Effector CD4-positive, alpha-beta T cell (primary cell): Measurements from ENCODE around the gene SMAD1.

Source experiments
- DNase-seq: peaks from one replicate; pipeline ENCODE4 v3.0.0-alpha.2; 2020
- total RNA-seq: gene quantifications from one replicate; lab custom pipeline; 2026; lab: John Stamatoyannopoulos, UW

Gene SMAD1
- 0.75 reads per million for total RNA-seq

GRCh38 chr4:145481164-145481941 is at the start of gene SMAD1:
TSS of gene SMAD1 (plus strand) at chr4:145481853. CDS start at chr4:145514614, 32,761 bp downstream.
- no peak for DNase-seq

GRCh38 chr4:145433684-145434083 is 48.0 kb upstream of the SMAD1 start:
- no peak for DNase-seq

GRCh38 chr4:145435646-145436045 is 46.0 kb upstream of the SMAD1 start:
- DNase-seq = no peak

DNA sequence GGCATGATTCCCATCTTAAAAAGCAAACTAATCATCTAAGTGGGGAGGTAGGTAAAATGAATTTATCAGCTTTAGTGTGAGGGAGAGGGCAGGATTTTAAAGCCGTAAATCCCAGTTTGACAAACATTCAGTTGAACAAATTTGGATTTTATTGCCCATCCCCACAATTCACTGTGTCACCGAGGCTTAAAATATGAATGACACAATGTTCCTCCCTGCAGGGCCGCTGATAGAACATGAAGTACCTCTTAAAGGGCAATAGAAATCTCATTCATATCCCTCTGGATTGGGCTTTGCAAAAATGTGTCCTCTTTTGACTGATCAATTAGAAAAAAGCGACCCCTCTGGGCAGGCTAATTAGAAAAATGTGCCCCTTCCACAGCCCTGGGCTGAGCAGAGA is 45.5 kb upstream of the SMAD1 start:
- no peak for DNase-seq

DNA sequence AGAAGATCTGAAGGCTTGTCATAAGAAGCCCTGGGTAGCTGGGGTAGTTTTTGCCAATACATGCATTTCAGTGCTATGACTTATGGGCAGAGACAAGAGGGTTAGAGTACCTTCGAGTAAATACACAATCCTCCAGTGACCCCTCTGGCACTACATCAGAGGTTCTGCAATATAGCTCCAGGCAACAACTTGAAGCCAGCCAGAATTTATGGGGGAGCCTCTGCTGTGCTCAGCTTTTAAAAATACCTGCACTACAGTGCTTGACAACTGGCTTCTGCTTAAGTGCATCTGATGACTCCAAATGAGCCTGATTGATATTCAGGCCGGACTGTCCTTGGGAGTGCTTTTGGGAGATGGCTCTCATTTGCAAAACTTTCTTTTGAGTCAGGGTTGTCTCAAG is 44.9 kb upstream of the SMAD1 start:
- no peak for DNase-seq

- DNase-seq = no peak
Measured at GRCh38 chr4:145437466-145437865, 44.2 kb upstream of the SMAD1 start.

- no peak for DNase-seq
Measured at GRCh38 chr4:145438298-145438697, 43.4 kb upstream of the SMAD1 start.

GRCh38 chr4:145440292-145441007 is 41.2 kb upstream of the SMAD1 start:
- no peak for DNase-seq

GRCh38 chr4:145446184-145446583 is 35.5 kb upstream of the SMAD1 start:
- no peak for DNase-seq

- no peak for DNase-seq
Measured at GRCh38 chr4:145451895-145452294, 29.8 kb upstream of the SMAD1 start.

DNA sequence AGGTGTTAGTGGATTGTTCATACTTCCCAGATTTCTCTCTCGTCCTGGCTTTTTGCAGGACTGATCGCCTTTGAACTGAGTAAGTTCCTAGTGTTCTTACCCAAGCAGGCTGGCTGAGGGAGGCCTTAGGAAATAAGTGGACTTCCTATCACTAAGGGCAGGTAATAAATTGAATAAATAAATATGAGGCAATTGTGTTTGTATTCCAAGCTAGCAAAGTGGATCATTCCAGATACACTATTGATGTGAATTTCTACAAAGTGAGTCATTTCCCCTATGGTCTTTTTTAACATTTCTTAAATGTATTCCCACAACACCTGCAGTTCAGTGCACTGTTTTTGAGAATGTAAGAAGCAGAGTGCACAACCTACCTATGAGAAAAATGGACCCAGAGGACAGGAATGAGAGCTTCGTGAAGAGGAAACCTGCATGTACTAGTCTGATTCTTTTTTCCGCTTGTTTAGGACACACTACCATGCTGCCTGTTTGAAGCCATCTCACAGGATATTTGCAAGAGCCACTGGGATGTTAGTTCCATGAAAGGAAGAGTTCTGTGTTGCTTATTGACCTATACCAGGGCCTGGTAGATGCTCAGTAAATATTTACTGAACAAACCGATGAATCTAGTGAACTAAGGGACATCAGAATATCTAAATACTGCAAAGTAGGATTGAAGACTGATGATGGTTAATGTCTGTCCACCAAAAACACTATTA is 29.0 kb upstream of the SMAD1 start:
- DNase-seq = no peak

DNA sequence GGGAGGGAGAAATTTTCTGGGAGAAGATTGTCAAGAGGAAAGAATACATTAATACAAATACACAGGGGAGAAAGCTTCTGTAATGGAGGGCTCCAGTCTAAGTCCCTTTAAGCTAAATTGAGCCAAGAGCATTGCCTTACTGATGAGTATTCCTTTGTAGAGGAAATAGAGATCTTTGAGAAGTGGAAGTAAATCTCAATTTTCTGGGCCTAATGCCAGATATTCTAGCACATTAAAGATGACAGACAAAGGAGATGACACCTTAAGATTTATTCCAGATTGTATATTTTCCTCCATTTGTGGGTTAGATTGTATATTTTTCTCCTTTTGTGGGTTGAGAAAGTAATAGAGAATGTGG is 28.5 kb upstream of the SMAD1 start:
- DNase-seq = no peak

GRCh38 chr4:145473203-145473602 is 8.4 kb upstream of the SMAD1 start:
- no peak for DNase-seq

- DNase-seq = no peak
Measured at GRCh38 chr4:145480257-145480656, 1.4 kb upstream of the SMAD1 start.

- no peak for DNase-seq
Measured at GRCh38 chr4:145481942-145482208, 222 bp downstream of the SMAD1 start.

DNA sequence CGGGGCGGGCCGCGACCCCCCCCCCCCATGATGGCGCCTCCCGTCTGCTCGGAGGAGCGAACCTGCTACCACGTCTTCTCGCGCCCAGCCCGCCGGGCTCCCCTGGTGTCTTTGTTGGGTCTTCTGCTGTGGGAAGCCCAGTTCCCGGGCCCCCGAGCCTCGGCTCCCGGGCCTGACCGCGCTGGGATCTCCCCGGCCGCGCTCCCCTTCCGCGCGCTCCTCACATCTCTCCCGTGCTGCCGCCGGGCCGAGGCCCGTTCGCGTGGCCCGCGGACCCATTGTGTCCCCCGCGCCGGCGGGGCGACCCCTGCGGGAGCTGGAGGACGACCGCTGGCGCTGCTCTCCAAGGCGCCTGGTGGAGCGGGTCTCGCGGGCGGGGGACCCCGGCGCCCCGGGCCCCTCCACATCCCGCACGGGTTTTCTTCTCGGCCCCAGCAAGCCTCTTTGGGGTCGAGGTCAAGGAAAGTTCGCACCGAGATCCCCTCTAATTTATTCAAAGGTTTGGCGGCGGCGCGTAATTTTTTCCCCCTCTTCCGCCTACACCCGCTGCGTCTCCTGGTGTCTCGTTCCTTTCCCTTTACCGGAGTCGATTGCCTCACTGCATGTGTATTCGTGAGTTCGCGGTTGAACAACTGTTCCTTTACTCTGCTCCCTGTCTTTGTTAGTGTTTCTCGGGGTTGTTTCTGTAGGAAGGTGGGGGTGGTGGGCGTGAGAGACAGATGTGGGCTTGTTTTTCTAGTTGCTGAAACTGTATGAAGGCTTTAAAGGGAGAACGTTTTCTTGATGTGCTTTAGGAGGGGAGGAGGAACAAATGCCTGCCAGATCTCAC is 770 bp downstream of the SMAD1 start:
- DNase-seq = no peak

DNA sequence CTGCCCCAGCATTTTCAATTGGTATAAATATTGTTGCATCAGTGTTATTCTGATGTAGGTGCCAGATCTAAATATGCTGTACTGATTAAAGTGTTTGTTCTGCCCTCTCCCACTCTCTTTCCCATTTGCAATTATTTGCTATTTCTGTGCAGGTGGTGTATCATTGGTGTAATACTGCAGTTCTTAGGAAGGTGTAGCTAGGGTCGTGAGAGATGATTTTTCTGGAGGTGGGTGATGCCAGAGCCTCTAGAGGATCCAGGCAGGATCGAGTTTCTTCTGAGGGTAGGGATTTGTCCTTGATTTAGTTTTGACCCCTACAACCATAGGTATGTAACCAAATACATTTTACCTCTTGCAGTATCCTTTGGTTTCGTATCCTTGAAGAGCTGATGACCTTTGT is 1.9 kb downstream of the SMAD1 start:
- no peak for DNase-seq

- DNase-seq = no peak
Measured at GRCh38 chr4:145484225-145484846, 2.7 kb downstream of the SMAD1 start.

DNA sequence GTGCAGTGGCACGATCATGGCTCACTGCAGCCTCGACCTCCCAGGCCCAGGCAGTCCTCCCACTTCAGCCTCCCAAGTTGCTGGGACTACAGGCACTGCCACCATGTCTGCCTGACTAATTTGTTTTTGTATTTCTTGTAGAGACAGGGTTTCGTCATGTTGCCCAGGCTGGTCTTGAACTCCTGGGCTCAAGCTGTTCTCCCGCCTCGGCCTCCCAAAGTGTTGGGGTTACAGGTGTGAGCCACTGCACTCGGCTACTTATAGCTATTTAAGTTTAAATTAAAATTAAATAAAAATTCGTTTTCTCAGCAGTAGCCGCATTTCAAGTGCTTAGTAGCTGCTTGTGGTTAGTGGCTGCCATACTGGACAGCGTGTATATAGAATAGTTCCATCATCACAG is 3.5 kb downstream of the SMAD1 start:
- no peak for DNase-seq

- DNase-seq = no peak
Measured at GRCh38 chr4:145486603-145487002, 5.0 kb downstream of the SMAD1 start.

DNA sequence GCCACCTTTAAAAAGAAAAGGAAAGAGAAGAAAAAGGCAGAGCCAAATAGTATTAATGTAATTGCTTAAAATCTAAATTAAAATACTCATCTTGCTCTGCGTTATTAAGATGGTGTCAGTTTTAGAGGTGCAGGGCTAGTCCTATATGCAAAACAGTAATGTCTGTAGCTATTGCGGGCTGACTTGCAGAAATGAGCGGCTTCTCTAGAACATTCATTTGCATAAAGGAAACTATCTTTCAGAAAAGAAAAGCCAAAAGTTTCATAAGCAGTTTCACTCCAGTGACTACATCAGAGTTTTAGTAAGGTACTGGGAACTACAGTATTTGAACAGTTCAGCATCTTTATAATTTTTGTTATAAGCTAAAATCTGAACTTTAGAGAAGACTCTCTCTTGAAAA is 6.0 kb downstream of the SMAD1 start:
- DNase-seq = no peak

- DNase-seq = no peak
Measured at GRCh38 chr4:145488310-145488709, 6.7 kb downstream of the SMAD1 start.

- no peak for DNase-seq
Measured at GRCh38 chr4:145489556-145489955, 7.9 kb downstream of the SMAD1 start.
